ENCODE data around the gene ZFP92.

The ZFP92 gene

GRCh38 chrX:153405426-153405825, 5.8 kb upstream of the ZFP92 start:
- DNase-seq, result no peak
- peaks cover 24% of the 10 kb centered on the region for H3K27me3 ChIP-seq (replicated peaks; ENCODE audit: insufficient read depth, low read length)

GRCh38 chrX:153406011-153406410, 5.3 kb upstream of the ZFP92 start:
- no peak overlapping the region for H3K9ac ChIP-seq (ENCODE audit: low read length)
- H3K9me2 ChIP-seq (replicated peaks; ENCODE audit: insufficient read depth, low read length), result no peaks in the 10 kb centered on the region
- no peak overlapping the region for H3K4me2 ChIP-seq (ENCODE audit: low read depth, low read length)
- H3K27ac ChIP-seq (ENCODE audit: low read length), result no peak overlapping the region
- no peaks in the 10 kb centered on the region for H3K9me3 ChIP-seq (replicated peaks; ENCODE audit: insufficient read depth, low read length)
- DNase-seq, result no peak
- no peaks in the 10 kb centered on the region for H3K4me1 ChIP-seq (ENCODE audit: low read length)
- no peak overlapping the region for H2AFZ ChIP-seq (ENCODE audit: low read length)
- H3K4me3 ChIP-seq (ENCODE audit: low read length), result no peak overlapping the region
- TF ChIP-seq EZH2 (optimal IDR thresholded peaks at IDR 0.05; ENCODE audit: low read depth, low read length) (no peak), CTCF (IDR thresholded peaks at IDR 0.05; ENCODE audit: low read length) (no peak), EZH2phosphoT487 (IDR thresholded peaks at IDR 0.05; ENCODE audit: low read length) (no peak)
- H3F3A ChIP-seq (ENCODE audit: insufficient read depth, low read length), result no peaks in the 10 kb centered on the region
- no peaks in the 10 kb centered on the region for H3K36me3 ChIP-seq (replicated peaks; ENCODE audit: insufficient read depth, low read length)
- peaks cover 24% of the 10 kb centered on the region for H3K27me3 ChIP-seq (replicated peaks; ENCODE audit: insufficient read depth, low read length)
- H4K20me1 ChIP-seq (ENCODE audit: insufficient read depth, low read length), result no peaks in the 10 kb centered on the region
- no peaks in the 10 kb centered on the region for H3K79me2 ChIP-seq (ENCODE audit: low read length)

More at GRCh38 chrX:153405426-153405825, 5.8 kb upstream of the ZFP92 start:
- no peaks in the 10 kb centered on the region for H3K36me3 ChIP-seq (replicated peaks; ENCODE audit: insufficient read depth, low read length)
- H3K4me3 ChIP-seq (ENCODE audit: low read length), result no peak overlapping the region
- no peak overlapping the region for H3K9ac ChIP-seq (ENCODE audit: low read length)
- H3K27ac ChIP-seq (ENCODE audit: low read length), result no peak overlapping the region
- H3K79me2 ChIP-seq (ENCODE audit: low read length), result no peaks in the 10 kb centered on the region
- no peak overlapping the region for H2AFZ ChIP-seq (ENCODE audit: low read length)
- H3K9me2 ChIP-seq (replicated peaks; ENCODE audit: insufficient read depth, low read length), result no peaks in the 10 kb centered on the region
- no peaks in the 10 kb centered on the region for H3K9me3 ChIP-seq (replicated peaks; ENCODE audit: insufficient read depth, low read length)
- no peaks in the 10 kb centered on the region for H4K20me1 ChIP-seq (ENCODE audit: insufficient read depth, low read length)
- H3F3A ChIP-seq (ENCODE audit: insufficient read depth, low read length), result no peaks in the 10 kb centered on the region
- H3K4me2 ChIP-seq (ENCODE audit: low read depth, low read length), result no peak overlapping the region
- TF ChIP-seq CTCF (IDR thresholded peaks at IDR 0.05; ENCODE audit: low read length) (no peak), EZH2 (optimal IDR thresholded peaks at IDR 0.05; ENCODE audit: low read depth, low read length) (no peak), EZH2phosphoT487 (IDR thresholded peaks at IDR 0.05; ENCODE audit: low read length) (no peak)
- H3K4me1 ChIP-seq (ENCODE audit: low read length), result no peaks in the 10 kb centered on the region

- H4K20me1 ChIP-seq (ENCODE audit: insufficient read depth, low read length), result no peaks in the 10 kb centered on the region
- H2AFZ ChIP-seq (ENCODE audit: low read length), result no peak overlapping the region
- H3K4me3 ChIP-seq (ENCODE audit: low read length), result no peak overlapping the region
- H3F3A ChIP-seq (ENCODE audit: insufficient read depth, low read length), result no peaks in the 10 kb centered on the region
- no peak for TF ChIP-seq CTCF (IDR thresholded peaks at IDR 0.05; ENCODE audit: low read length)
- no peak for TF ChIP-seq EZH2phosphoT487 (IDR thresholded peaks at IDR 0.05; ENCODE audit: low read length)
- TF ChIP-seq EZH2 (optimal IDR thresholded peaks at IDR 0.05; ENCODE audit: low read depth, low read length), result no peak
- DNase-seq, result no peak
- H3K36me3 ChIP-seq (replicated peaks; ENCODE audit: insufficient read depth, low read length), result no peaks in the 10 kb centered on the region
- no peak overlapping the region for H3K4me2 ChIP-seq (ENCODE audit: low read depth, low read length)
- H3K9me2 ChIP-seq (replicated peaks; ENCODE audit: insufficient read depth, low read length), result no peaks in the 10 kb centered on the region
- H3K9me3 ChIP-seq (replicated peaks; ENCODE audit: insufficient read depth, low read length), result no peaks in the 10 kb centered on the region
- H3K27ac ChIP-seq (ENCODE audit: low read length), result no peak overlapping the region
- peaks cover 23% of the 10 kb centered on the region for H3K27me3 ChIP-seq (replicated peaks; ENCODE audit: insufficient read depth, low read length)
- no peak overlapping the region for H3K9ac ChIP-seq (ENCODE audit: low read length)
- no peaks in the 10 kb centered on the region for H3K79me2 ChIP-seq (ENCODE audit: low read length)
- no peaks in the 10 kb centered on the region for H3K4me1 ChIP-seq (ENCODE audit: low read length)
Measured at GRCh38 chrX:153406903-153407302, 4.4 kb upstream of the ZFP92 start.

Data from MM.1S (cell line).